Measurements from ENCODE around the gene SPAG16.
"Not testable (repeated sequence)": the region's sequence is repeated elsewhere in the genome, so short reads cannot be mapped to it uniquely, and the experiment has no call there.

The SPAG16 gene

GRCh38 chr2:213995400-213996105 is 711.3 kb downstream of the SPAG16 start:
- in situ Hi-C loops (cut with HindIII; ENCODE audit: low sequenced_read_pairs), result no loop called here
- DNase-seq (ENCODE audit: low read depth), result peak; percentile 73
- TF ChIP-seq, protein P1, sequence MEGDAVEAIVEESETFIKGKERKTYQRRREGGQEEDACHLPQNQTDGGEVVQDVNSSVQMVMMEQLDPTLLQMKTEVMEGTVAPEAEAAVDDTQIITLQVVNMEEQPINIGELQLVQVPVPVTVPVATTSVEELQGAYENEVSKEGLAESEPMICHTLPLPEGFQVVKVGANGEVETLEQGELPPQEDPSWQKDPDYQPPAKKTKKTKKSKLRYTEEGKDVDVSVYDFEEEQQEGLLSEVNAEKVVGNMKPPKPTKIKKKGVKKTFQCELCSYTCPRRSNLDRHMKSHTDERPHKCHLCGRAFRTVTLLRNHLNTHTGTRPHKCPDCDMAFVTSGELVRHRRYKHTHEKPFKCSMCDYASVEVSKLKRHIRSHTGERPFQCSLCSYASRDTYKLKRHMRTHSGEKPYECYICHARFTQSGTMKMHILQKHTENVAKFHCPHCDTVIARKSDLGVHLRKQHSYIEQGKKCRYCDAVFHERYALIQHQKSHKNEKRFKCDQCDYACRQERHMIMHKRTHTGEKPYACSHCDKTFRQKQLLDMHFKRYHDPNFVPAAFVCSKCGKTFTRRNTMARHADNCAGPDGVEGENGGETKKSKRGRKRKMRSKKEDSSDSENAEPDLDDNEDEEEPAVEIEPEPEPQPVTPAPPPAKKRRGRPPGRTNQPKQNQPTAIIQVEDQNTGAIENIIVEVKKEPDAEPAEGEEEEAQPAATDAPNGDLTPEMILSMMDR (IDR thresholded peaks at IDR 0.05; ENCODE audit: low read depth, low read length, missing control alignments), result no peak
- H3K4me3 ChIP-seq (ENCODE audit: low read depth, low read length), result no peak overlapping the region

GRCh38 chr2:213998976-213999375 is 714.7 kb downstream of the SPAG16 start:
- in situ Hi-C loops (cut with HindIII; ENCODE audit: low sequenced_read_pairs); DNase-seq (ENCODE audit: low read depth); H3K4me3 ChIP-seq (ENCODE audit: low read depth, low read length): not testable (repeated sequence)

- no peak overlapping the region for H3K4me3 ChIP-seq (ENCODE audit: low read depth, low read length)
- in situ Hi-C loops (cut with HindIII; ENCODE audit: low sequenced_read_pairs), result no loop called here
- TF ChIP-seq, protein P1 (IDR thresholded peaks at IDR 0.05; ENCODE audit: low read depth, low read length, missing control alignments), result no peak
- no peak for DNase-seq (ENCODE audit: low read depth)
Observed at GRCh38 chr2:214004463-214004862, 720.2 kb downstream of the SPAG16 start.

DNA sequence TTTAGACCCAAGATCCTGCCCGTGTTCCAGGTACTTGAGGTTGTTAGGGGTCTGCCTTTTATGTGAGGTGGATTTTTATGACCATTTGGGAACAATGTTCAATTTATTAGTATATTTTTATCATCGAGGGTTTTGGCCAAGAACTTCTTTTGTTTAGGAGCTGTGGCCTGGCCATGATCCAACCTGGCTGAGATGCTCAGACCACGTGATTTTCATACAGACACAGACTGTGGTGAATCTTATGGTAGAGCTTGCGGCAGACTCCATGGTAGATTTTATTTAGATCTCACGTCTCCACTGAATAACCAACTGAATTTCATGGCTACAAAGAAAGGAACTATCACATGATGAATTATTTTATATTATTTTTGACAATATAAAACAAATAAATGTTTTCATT is 721.1 kb downstream of the SPAG16 start:
- peak; percentile 36 for DNase-seq (ENCODE audit: low read depth)
- H3K4me3 ChIP-seq (ENCODE audit: low read depth, low read length), result no peak overlapping the region
- TF ChIP-seq, protein P1 (IDR thresholded peaks at IDR 0.05; ENCODE audit: low read depth, low read length, missing control alignments), result no peak
- in situ Hi-C loops (cut with HindIII; ENCODE audit: low sequenced_read_pairs), result no loop called here

- in situ Hi-C loops (cut with HindIII; ENCODE audit: low sequenced_read_pairs), result no loop called here
- DNase-seq (ENCODE audit: low read depth), result no peak
- H3K4me3 ChIP-seq (ENCODE audit: low read depth, low read length), result no peak overlapping the region
- TF ChIP-seq, protein P1 (IDR thresholded peaks at IDR 0.05; ENCODE audit: low read depth, low read length, missing control alignments), result no peak
Observed at GRCh38 chr2:214006601-214007000, 722.3 kb downstream of the SPAG16 start.

DNA sequence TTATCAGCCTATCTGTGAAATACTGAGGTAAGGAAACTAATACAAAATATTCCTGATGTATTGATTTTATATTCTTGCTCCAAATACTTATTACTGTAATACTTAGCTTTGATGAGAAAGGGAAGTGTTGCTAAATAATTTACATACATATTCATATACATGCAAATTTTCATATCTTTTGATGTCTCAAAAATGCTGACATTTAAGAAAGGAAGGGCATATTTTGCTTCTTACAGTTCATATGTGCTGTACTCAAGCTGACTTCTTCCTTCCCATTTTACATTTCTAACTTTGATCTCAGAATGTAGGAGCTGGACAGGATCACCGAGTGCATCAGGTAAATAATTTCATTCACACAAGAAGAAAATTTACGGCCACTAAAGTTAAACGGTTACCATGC is 727.4 kb downstream of the SPAG16 start:
- TF ChIP-seq, protein P1 (IDR thresholded peaks at IDR 0.05; ENCODE audit: low read depth, low read length, missing control alignments), result no peak
- H3K4me3 ChIP-seq (ENCODE audit: low read depth, low read length), result no peak overlapping the region
- in situ Hi-C loops (cut with HindIII; ENCODE audit: low sequenced_read_pairs), result no loop called here
- no peak for DNase-seq (ENCODE audit: low read depth)

GRCh38 chr2:214014551-214015220 is 730.4 kb downstream of the SPAG16 start:
- H3K4me3 ChIP-seq (ENCODE audit: low read depth, low read length), result no peak overlapping the region
- TF ChIP-seq, protein P1 (IDR thresholded peaks at IDR 0.05; ENCODE audit: low read depth, low read length, missing control alignments), result no peak
- DNase-seq (ENCODE audit: low read depth), result no peak
- in situ Hi-C loops (cut with HindIII; ENCODE audit: low sequenced_read_pairs), result no loop called here

Measured in astrocyte of the cerebellum (primary cell).